Lower leg skin (tissue), 3 donors: Measurements from ENCODE around the gene ISG20L2.

ENCODE experiments used
- POLR2A ChIP-seq, 2 donors: fragments of 450-650 bp; IDR thresholded peaks; one replicate each; pipeline ENCODE4 v1.6.1; 2016 to 2017; ENCODE audit warnings: antibody characterized with exemption in 2 of 2, mild to moderate bottlenecking in 1 of 2, moderate library complexity in 1 of 2
- TF ChIP-seq, protein P1 (sequence below), 3 donors: fragments of 450-650 bp; IDR thresholded peaks; one replicate each; pipeline ENCODE4 v1.5.1; 2016; ENCODE audit warnings: antibody characterized with exemption in 3 of 3, mild to moderate bottlenecking in 3 of 3, moderate library complexity in 2 of 3

DNA sequence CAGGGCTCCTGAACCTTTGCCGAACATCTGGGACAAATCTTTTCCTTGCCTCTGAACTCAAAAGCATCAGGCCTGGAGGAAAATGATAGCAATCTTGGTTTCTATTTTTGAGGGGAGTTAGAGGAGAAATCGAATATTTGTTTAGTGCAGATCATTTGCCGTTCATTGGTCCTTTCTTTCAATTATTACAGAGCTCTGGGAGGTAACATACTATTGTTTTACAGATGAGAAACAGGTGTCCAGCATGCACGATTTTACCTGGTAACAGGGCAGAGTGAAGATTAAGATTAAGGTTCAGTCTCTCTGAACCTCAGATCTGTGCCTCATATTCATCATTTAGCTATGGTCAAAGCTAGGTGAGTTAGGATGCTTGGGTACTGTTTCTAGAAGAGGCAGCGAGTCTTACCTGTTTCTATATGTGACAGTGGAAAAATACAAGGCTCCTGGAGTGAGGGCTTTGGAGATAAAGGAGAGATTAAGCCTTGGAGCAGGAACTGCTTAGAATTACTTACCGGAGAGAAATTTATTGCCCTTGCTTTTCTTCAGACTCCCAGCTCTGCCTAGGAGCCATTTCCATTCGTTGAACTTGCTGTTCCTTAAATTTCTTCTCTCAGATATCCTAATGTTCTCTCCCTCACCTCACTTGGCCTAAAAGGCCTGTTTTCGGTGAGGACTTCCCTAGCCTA, 40.2 kb upstream of the ISG20L2 start:
- TF ChIP-seq, protein P1, sequence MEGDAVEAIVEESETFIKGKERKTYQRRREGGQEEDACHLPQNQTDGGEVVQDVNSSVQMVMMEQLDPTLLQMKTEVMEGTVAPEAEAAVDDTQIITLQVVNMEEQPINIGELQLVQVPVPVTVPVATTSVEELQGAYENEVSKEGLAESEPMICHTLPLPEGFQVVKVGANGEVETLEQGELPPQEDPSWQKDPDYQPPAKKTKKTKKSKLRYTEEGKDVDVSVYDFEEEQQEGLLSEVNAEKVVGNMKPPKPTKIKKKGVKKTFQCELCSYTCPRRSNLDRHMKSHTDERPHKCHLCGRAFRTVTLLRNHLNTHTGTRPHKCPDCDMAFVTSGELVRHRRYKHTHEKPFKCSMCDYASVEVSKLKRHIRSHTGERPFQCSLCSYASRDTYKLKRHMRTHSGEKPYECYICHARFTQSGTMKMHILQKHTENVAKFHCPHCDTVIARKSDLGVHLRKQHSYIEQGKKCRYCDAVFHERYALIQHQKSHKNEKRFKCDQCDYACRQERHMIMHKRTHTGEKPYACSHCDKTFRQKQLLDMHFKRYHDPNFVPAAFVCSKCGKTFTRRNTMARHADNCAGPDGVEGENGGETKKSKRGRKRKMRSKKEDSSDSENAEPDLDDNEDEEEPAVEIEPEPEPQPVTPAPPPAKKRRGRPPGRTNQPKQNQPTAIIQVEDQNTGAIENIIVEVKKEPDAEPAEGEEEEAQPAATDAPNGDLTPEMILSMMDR (IDR thresholded peaks at IDR 0.05), result no peak
- TF ChIP-seq POLR2A (IDR thresholded peaks at IDR 0.05), result no peak
